ENCODE measurements around the gene SURF6.
A peak's percentile ranks its signal among the peaks of the same experiment; 100 is the strongest.
"Not testable (repeated sequence)": the region's sequence is repeated elsewhere in the genome, so short reads cannot be mapped to it uniquely, and the experiment has no call there.

The SURF6 gene

DNA sequence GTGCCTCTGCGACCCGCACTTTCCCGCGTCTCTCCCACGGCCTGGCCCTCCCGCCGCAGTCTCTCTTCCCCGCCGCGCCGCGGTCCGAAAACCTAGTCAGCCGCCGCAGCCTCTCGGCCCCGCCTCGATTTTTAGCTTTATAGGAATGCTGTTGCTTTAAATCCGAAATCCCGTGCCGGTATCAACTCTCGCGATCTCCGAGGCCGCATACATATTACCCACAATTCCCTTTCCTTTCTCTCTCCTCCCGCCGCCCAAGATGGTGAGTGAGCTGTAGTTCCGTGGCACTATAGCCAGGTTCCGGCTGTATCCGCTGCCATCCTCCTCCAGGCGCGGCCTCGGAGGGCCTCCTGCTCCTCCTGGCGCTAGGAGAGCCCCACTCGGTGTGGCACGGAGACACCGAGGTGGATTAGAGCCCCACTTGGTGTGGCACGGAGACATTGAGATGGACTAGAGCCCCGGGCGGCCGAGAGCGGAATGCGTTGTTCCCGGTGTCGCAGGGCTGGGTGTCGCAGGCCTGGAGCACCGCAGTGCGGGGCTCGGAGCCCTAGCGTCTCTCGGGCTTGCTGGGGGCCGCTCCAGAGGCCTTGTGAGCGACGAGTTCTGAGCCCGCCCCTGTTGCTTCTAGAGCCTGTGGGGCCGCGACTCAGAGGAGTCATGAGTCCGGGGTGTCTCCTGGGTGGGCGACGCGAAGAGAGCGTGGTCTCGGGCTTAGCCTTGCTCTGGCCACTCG, 12.2 kb upstream of the SURF6 start, which contains the start of the genes MED22 and RPL7A:
Gene MED22, minus strand, starts transcription at position 147 of the 733 bp plus-strand sequence. CDS start 1,469 bp downstream, outside the sequence.
Gene RPL7A, plus strand, starts transcription at position 234 of the 733 bp plus-strand sequence. Its CDS starts 26 bp downstream, at position 260.
- peak; percentile 94 for DNase-seq (ENCODE audit: low spot score)

DNA sequence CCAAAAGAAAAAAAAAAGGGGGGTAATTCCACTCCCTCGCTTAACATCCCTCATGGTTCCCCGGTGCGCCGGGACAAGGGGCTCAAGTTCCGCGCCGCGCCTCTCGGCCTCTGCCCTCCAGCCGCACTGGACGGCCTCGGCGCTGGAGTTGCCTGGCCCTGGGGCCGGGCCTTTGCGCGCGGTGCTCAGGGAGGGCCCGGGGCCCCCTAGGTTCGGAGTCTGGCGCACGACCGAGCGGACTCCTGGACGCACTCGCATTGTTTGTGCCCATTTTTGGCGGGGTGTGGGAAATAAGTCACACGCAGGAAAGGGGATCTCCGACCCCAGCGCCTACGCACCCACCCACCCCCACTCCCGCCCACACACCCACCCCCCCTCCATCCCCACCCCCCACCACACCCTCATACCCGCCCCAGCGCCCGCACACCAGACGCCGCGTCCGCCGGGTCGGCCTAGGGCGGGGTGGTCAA, 11.6 kb upstream of the SURF6 start:
- DNase-seq (ENCODE audit: low spot score), result peak; percentile 47

DNA sequence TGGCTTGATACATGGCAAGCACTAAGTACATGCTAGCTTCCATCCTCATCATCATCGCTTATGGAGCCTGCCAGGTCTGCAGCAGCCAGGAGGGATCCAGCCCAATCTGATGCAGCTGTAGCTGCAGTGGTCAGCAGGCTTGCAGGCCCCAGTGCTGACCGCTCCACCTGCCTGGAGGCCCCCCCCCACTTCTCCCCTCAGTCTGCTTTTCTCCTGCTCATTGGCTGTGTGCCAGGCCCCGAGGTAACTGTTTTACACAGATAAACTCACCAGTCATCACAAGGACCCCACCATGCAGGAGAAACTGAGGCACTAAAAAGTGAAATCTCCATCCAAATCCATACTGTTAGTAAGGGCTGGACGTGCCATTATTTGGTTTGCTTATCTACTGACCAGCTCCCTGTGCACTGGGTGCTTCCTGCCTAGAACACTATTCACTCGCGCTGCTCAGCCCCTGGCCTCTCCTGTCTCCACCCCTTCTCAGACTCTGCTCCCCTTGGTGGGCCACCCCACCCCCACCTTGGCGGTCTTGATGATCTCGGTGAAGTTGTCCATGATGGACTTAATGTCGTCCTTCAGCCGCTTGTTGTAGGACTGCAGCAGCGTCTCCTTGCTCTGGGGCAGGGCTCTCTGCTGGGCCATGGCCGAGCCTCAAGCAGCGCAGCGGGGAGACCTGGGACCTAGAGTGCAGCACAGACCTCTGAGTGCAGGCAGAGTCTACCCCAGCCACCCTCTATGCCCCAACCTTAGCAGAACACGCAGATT, 10.2 kb upstream of the SURF6 start:
- DNase-seq (ENCODE audit: low spot score), result no peak

DNA sequence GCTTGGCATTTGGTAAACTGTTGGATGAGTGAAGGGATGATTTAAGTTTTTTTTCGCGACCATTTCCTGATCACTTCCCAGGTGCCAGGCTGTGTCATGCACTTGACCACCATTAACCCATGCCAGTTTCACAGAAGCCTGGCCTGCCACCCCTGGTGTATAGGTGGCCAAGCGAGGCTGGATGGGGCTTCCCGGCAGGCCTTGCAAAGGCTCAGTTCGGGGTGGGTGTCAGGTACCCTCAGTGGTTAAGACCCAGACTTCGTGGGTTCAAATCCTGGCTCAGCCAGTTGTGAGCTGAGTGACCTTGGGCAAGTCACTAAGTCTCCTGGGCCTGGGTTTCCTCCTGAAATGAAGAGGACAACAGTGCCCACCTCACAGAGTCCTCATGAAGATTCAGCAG, 9.6 kb upstream of the SURF6 start:
- no peak for DNase-seq (ENCODE audit: low spot score)

DNA sequence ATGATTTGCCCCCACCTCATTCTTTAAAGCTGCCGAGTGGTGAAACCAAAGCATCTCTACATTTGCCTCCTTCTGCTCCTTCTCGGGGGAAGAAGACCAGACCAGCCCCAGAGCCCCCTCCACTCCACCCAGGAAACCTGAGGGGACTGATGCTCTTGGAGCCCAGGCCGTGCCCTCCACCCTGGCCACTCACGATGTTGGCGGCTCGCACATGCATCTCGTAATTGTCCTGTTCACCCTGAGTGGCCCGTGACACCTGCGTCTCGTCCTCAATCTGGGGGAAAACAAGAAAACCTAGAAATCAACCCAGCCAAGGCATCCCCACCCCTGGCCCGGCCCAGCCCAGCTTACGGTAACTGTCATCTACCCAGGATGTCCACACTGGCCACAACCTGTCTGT, 9.0 kb upstream of the SURF6 start:
- no peak for DNase-seq (ENCODE audit: low spot score)

DNA sequence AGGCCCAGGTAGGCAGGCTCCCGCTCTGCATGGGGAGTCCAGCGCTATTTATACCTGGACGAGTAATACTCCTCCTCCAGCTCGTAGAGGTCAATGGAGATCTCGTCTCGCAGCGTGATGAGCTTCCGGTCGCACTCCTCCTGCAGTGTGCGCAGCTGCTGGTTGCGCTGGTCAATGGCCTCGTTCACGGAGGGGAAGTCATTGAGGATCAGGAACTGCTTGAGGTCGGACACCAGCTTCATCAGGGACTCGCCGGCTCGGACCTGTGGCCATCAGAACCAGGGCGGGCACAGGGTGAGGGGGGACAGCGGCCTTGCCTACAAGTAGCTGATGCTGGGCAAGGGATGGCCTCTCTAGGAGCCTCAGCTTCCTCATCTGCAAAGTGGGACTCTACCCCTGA, 8.1 kb upstream of the SURF6 start:
- DNase-seq (ENCODE audit: low spot score), result no peak

DNA sequence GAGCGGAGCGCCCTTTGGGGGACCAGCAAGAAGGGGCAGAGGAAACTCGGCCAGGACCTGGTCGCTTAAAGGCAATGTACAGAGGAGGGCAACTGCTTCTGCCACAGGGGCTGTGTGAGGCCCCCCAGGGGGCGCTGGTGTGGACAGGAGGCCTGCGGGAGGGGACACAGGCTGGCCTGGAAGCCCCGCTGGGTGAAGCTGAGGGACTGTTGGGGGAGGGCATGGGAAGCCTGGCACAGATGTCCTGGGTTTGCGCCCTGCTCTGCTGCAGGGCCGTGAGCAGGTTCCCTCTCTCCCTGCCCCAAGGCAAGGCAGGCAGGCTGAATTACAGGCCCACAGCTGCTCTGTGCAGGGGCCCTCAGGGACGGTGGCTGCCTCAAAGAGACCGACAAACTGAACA, 6.6 kb upstream of the SURF6 start:
- DNase-seq (ENCODE audit: low spot score), result no peak

DNA sequence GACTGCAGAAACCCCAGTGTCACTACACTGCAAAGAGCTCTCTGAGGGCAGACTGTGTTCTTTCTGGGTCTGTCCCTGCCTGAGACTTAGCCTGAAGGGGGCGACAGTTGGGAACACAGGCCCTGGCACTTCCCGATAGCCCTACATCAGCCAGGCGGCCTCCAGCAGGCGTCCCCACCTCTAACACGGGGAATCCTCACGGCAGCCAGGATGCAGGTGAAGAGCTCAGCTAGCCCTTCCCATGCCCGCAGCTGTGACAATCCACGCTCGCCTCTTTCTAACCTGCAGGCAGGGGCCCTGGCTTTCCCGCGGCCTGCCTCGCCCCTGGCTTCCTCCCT, 6.0 kb upstream of the SURF6 start:
- DNase-seq (ENCODE audit: low spot score), result no peak

DNA sequence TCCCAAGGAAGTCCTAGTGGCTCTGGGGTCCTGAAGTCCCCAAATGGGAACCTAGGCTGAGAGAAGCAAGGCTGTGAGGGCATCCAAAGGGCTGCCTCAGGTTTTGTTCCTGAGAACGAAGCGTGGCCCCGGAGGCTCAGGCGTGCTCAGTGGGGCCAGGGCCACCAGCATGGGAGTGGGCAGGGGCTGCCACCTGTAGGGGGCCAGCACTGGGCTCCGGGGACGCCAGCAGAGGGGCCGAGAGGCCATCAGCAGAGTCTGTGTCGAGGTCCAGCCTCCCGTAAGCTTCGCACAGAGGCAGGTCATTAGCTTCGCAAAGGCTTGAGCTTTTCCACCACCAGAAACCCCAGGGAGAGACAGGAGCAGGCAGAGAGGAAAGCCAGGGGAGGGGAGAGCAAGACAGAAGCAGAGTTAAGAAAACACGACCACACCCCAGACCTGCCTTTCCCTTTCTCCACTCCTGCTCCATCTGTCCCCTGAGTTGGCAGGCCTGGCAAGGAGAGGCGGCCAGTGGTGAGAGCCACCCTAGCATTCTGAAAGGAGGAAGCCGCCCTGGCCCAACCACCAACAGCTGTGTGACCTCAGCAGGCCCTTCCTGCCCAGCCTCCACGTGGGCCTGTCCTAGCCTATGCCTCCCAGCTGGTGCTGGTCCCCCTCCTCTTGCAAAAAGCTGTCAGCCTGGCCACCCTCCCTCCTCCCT, 5.5 kb upstream of the SURF6 start:
- no peak for DNase-seq (ENCODE audit: low spot score)

DNA sequence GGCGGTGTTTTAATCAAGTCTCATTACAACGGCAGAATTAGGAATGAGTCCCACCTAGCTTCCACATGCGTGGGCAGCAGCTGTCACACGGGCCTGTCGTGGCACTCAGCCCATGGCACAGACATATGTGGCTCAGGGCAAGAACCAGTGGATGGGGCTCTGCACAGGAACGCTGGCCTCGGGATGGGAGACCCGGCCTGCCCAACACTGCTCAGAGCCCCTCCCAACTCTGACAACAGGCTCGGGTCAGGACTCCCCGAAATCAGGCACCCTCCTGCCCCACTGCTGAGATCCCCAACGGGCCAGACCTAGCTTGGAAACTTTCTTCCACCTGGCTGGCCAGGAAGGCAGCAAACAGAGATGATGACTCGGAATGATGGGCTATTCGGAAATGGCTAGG, 4.9 kb upstream of the SURF6 start:
- no peak for DNase-seq (ENCODE audit: low spot score)

DNA sequence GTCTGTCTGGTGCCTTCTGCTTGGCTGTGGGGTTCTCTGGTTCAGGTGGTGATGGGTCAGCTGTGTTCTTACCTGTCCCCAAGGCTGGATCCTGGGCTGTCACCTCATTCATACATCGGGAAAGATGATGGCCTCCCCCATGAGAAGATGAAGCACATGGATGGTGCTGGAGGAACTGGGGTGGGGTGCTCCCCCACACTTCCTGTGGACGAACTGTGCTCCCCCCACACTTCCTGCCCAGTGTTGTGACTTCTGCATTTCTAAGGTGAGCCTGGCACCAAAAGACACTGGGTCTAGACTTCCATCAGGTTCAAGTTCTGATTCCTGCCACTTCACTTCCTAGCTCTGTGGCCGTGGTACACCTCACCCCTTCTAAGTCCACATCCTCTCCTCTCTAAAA, 4.3 kb upstream of the SURF6 start:
- DNase-seq (ENCODE audit: low spot score), result no peak

DNA sequence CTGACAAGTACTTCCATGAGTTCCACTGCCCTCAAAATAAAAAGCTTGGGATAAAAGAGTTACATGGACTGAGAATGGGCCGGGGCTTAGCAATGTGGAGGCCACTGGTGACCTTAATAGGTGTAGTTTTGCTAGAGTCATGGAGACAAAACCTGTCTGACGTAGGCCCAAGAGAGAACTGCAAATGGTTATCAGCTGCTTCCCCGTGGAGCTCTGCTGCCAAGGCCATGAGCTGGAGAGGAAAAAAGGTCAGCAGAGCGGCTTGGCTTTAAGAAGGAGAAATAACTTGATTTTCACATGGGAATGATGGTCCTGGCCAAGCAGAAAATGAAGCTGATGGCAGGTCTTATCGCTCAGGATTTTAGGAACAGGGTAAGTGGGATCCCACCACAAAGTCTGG, 3.7 kb upstream of the SURF6 start:
- DNase-seq (ENCODE audit: low spot score), result no peak

DNA sequence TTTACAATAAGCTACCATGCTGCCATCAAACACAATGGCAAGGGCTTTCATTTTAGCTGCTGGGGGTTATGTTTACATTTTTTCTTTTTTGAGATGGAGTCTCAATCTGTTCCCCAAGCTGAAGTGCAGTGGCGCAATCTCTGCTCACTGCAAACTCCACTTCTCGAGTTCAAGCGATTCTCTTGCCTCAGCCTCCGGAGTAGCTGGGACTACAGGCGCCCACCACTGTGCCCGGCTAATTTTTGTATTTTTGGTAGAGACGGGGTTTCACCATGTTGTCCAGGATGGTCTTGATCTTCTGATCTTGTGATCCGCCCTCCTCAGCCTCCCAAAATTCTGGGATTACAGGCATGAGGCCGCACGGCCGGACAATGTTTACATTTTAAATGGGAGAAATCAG, 1.1 kb downstream of the SURF6 start:
- not testable (repeated sequence) for DNase-seq (ENCODE audit: low spot score)

DNA sequence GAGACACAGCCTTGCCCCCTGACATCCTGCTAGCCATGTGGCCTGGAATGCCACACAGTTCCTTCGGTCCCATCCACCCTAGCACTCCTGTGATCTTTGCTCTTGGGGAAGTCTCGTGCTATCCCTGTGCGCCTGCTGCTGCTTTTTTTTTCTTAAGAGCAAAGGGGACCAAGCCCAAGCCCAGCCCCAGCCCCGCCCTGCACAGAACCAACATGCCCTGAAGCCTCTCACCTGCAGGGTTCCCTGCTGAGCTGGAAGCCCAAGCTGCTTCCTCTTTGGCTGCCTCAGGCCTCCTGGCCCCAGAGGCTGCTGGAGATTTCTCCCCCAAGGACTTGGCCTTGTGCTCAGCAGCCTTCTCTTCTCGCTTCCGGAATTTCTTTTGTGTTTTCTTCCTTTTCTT, 1.8 kb downstream of the SURF6 start:
- DNase-seq (ENCODE audit: low spot score), result no peak

DNA sequence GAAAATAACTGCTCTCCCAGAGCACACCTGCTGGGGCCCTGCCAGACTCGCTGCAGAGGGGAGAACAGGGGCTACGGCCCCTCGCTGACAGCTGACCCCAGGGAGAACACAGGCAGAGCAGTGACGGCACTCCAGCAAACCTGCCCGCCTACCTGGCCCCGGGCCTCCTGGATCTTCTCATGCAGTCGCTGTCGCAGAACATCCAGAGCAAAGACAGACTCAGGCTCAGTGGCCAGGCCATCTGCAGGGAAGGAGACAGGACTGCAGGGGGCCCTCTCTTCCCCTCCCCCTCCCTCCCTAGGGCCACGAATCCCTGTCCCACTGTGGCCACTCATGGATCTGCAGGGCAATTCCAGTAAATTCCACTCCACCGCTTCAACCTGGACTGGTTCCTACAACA, 2.4 kb downstream of the SURF6 start:
- no peak for DNase-seq (ENCODE audit: low spot score)

DNA sequence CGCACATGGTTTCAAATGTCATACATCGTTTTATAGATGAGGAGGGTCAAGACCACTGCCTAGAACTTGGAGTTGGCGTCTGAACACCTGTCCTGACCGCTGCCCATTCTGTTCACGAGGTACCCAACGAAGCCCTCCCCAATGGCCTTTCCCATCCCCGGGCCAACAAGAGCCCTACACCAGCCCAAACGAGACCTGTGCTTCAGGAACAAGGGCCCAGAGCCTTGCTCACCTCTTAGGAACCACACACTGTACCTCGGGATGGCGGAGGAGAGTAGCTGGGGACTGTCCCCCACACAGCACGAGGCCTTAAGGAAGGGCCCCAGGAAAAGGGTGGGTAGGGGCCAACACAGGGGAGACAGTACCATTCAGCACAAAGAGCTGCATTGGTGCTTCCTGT, 3.0 kb downstream of the SURF6 start:
- DNase-seq (ENCODE audit: low spot score), result no peak

DNA sequence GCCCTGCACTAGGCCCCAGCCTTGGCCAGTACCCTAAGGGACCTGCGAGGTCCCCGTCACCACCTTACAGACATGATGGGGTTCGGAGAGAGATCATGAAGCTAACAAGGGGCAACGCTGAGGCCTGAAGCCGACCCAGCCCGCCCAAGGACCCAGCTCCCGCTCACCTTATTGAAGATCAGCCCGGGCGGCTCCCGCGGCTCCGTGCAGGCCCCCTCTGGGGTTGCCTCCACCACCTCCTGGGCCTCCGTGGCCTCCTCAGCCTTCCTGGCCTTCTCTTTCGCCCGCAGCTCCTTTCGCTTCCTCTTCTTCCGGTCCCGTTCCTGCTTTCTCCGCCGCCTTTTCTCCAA, 3.6 kb downstream of the SURF6 start:
- DNase-seq (ENCODE audit: low spot score), result no peak

DNA sequence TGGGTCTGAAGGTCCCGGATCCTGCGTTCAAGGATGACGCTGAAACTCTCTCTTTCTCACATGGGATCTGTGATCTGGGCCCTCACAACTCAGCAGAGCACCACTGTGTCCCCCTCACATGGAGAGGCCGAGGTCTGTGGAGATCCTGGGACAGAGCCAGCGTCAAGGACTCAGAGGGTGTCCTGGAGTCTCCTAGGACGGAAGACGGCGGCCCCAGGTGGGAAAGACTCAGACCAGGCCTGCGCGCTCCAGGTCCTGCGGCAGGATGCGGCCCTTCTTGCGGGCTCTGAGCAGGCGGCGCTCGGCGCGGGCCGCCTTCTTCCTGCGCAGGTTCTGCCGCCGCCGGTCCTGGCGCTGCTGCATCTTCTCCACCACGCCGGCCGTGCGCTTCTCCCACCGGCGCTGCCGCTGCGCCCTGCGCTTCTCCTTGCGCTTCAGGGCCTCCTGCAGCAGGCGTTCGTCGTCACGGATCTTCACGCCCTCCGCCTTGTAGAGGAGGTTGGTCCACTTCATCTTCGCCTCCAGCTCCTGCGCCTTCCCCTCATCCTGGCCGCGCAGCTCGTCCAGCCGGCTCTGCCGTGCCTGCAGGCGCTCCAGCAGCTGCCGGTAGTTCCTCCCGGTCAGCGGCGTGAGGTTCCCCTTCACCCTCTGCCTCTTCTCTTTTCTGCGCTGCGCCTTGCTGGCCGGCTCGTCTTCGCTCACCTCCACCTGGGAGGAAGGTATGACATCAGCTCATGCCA, 4.2 kb downstream of the SURF6 start:
- DNase-seq (ENCODE audit: low spot score), result no peak

DNA sequence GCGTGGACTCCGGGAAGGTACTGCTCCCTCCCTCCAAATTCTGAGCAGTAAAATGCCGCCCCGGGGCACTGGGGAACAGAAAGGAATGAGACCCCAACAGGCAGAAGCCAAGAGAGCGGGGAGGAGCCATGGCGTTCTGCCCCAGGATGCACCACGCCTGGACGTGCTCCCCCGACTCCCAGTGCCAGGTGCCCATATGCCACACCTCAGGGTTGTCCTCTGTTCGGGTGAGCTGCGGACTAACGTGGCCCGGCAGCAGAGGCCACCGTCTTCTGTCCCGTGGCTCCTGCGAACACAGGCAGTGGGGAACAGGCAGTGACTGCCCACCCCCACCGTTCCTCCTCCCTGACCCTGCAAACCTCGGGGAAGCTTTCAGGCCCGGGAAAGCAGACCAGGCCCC, 4.8 kb downstream of the SURF6 start:
- no peak for DNase-seq (ENCODE audit: low spot score)

DNA sequence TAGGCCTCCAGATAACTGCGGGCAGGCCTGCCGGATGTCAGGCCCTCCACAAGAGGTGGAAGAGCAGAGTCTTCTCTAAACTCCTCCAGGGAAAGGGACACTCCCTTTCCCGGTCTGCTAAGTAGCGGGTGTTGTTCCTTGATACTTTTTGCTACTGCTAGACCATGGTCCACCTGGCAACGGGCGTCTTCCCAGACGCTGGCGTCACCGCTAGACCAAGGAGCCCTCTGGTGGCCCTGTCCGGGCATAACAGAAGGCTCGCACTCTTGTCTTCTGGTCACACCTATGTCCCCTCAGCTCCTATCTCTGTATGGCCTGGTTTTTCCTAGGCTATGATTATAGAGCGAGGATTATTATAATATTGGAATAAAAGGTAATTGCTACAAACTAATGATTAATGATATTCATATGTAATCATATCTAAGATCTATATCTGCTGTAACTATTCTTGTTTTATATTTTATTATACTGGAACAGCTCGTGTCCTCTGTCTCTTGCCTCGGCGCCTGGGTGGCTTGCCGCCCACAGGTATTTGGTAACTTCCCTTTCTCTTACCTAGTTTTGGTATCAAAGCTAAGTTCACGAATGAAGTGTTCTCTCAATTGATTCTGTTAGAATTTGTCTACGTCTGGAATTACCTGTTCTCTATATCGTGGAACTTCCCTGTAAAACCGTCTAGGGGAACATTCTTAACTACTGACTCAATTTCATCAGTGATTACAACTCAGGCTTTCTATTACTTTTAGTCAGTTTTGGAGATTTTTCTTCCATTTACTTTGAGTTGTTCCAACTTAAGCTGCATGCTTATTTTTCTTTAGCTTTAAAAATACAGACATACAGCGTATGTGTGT, 6.5 kb downstream of the SURF6 start:
- DNase-seq (ENCODE audit: low spot score), result not testable (repeated sequence)

DNA sequence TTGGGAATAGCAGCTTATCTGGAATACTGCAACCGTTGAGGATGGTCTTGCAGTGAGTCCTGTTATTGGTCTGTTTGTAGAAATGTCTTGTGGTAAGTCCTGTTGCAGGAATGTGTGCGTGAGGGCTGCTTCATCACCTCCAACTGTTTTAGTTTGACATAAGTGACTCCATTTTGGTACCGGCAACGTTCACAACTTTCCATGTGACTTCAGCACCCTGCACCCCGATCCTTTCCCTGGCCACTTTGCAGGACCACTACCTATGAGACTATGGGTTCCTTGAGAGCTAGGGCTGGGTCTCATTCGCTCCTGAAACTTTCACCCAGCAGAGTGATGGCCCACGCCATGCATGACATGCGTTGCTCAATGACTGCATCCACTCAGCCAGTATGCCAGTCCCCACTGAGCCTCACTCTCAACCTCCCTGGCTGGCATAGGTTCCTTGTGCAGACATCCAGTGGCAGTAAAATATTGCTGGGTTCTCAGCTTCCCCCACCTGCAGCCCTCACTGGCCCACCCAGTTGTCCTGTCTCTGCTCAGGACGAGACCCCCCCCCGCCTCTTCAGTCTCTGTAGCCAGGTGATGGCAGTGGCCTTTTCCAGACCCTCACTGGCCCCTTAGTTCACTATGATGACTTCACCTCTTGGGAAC, 8.0 kb downstream of the SURF6 start:
- no peak for DNase-seq (ENCODE audit: low spot score)

All from AG08395 (cell line).